Esophagus squamous epithelium (tissue), 4 donors: Measurements from ENCODE around the gene UBE2D1.

ENCODE experiments used
- CTCF ChIP-seq, 6 experiments: fragments of 450-650 bp in 4 of 6; fragments of 200-600 bp in 2 of 6; sonication (generic) in 2 of 6; IDR thresholded peaks; one replicate each; pipeline ENCODE4 v1.5.1; 2016 to 2019; ENCODE audit warnings: antibody characterized with exemption in 6 of 6, mild to moderate bottlenecking in 4 of 6, moderate library complexity in 4 of 6
- POLR2A ChIP-seq, 4 donors: fragments of 450-650 bp; IDR thresholded peaks; one replicate each; pipeline ENCODE4 v1.6.1; 2017; ENCODE audit warnings: antibody characterized with exemption in 4 of 4, mild to moderate bottlenecking in 4 of 4, moderate library complexity in 3 of 4

- TF ChIP-seq CTCF (IDR thresholded peaks at IDR 0.05) = no peak
- no peak for TF ChIP-seq POLR2A (IDR thresholded peaks at IDR 0.05)
Observed at GRCh38 chr10:58400609-58401008, 65.8 kb downstream of the UBE2D1 start.
